HepG2 (cell line): ENCODE data around the gene MBNL3. TPM values are rescaled to one million over a fixed set of nuclear protein-coding genes. Genes with fewer than 3 reads are reported as not detected.
A peak's percentile ranks its signal among the peaks of the same experiment; 100 is the strongest.

Experiments
- AKAP8 ChIP-seq: sonication (generic); formaldehyde crosslinking; IDR thresholded peaks from 2 replicates; pipeline ENCODE4 v1.5.1; 2020; ENCODE audit warnings: mild to moderate bottlenecking, missing genetic modification reagents
- CREBL2 ChIP-seq: sonication (generic); formaldehyde crosslinking; IDR thresholded peaks from 2 replicates; pipeline ENCODE4 v1.8.1; 2023; ENCODE audit warnings: missing genetic modification reagents, mild to moderate bottlenecking, borderline replicate concordance
- DMTF1 ChIP-seq: sonication (generic); formaldehyde crosslinking; IDR thresholded peaks from 2 replicates; pipeline ENCODE4 v1.4.0; 2020; ENCODE audit warnings: mild to moderate bottlenecking, missing genetic modification reagents
- FOXM1 ChIP-seq: sonication (generic); formaldehyde crosslinking; IDR thresholded peaks from 2 replicates; pipeline ENCODE4 v1.5.0; 2020; ENCODE audit warnings: missing genetic modification reagents
- GMEB2 ChIP-seq: IDR thresholded peaks from 2 replicates; pipeline ENCODE4 v1.6.1; 2016; ENCODE audit warnings: missing biosample characterization, missing genetic modification reagents, low read depth
- HDAC2 ChIP-seq: sonication (generic); formaldehyde crosslinking; IDR thresholded peaks from 2 replicates; pipeline ENCODE4 v1.4.0; 2020; ENCODE audit warnings: missing genetic modification reagents
- HNRNPL ChIP-seq: fragments of 200-400 bp; formaldehyde crosslinking; IDR thresholded peaks from 2 replicates; pipeline ENCODE4 v1.6.1; 2017; ENCODE audit warnings: mild to moderate bottlenecking, low read depth, low read length
- KLF12 ChIP-seq: sonication (generic); formaldehyde crosslinking; IDR thresholded peaks from 2 replicates; pipeline ENCODE4 v1.4.0; 2020; ENCODE audit warnings: missing genetic modification reagents, borderline replicate concordance
- MBD4 ChIP-seq: IDR thresholded peaks from 2 replicates; pipeline ENCODE4 v1.6.1; 2012; ENCODE audit warnings: low read length, inconsistent platforms, borderline replicate concordance
- NFE2L2 ChIP-seq: fragments of 150-350 bp; IDR thresholded peaks from 2 replicates; pipeline ENCODE4 v1.6.1; 2014; ENCODE audit warnings: low read length
- ONECUT2 ChIP-seq: sonication (generic); formaldehyde crosslinking; IDR thresholded peaks from 2 replicates; pipeline ENCODE4 v1.4.0; 2020; ENCODE audit warnings: missing genetic modification reagents
- PAWR ChIP-seq: sonication (generic); formaldehyde crosslinking; IDR thresholded peaks from 2 replicates; pipeline ENCODE4 v1.4.0; 2020; ENCODE audit warnings: missing genetic modification reagents, mild to moderate bottlenecking, borderline replicate concordance
- PAX8 ChIP-seq: sonication (generic); formaldehyde crosslinking; IDR thresholded peaks from 2 replicates; pipeline ENCODE4 v1.8.0; 2022; ENCODE audit warnings: mild to moderate bottlenecking, missing genetic modification reagents, borderline replicate concordance
- PHB2 ChIP-seq: fragments of 450-650 bp; IDR thresholded peaks from 2 replicates; pipeline ENCODE4 v1.6.1; 2018; ENCODE audit not compliant: partially characterized antibody
- POLR2AphosphoS2 ChIP-seq: IDR thresholded peaks from 2 replicates; pipeline ENCODE4 v1.6.1; 2011; ENCODE audit warnings: low read depth, low read length, improper control_type of control experiment
- PTBP1 ChIP-seq: fragments of 200-400 bp; formaldehyde crosslinking; IDR thresholded peaks from 2 replicates; pipeline ENCODE4 v1.6.1; 2018; ENCODE audit warnings: low read length, low read depth; ENCODE audit not compliant: poor library complexity, severe bottlenecking
- SP4 ChIP-seq: sonication (generic); formaldehyde crosslinking; IDR thresholded peaks from 2 replicates; pipeline ENCODE4 v1.8.1; 2023; ENCODE audit warnings: mild to moderate bottlenecking, missing genetic modification reagents
- SSRP1 ChIP-seq: IDR thresholded peaks from 2 replicates; pipeline ENCODE4 v1.6.1; 2016; ENCODE audit warnings: control low read depth
- TBP ChIP-seq: sonication (generic); formaldehyde crosslinking; IDR thresholded peaks from 2 replicates; pipeline ENCODE4 v1.5.0; 2020; ENCODE audit warnings: missing genetic modification reagents
- TFDP2 ChIP-seq: sonication (generic); formaldehyde crosslinking; IDR thresholded peaks from 2 replicates; pipeline ENCODE4 v1.4.0; 2020; ENCODE audit warnings: missing genetic modification reagents
- THAP11 ChIP-seq: IDR thresholded peaks from 2 replicates; pipeline ENCODE4 v1.6.1; 2016; ENCODE audit warnings: missing biosample characterization, missing genetic modification reagents
- TOPORS ChIP-seq: sonication (generic); formaldehyde crosslinking; IDR thresholded peaks from 2 replicates; pipeline ENCODE4 v1.8.0; 2023; ENCODE audit warnings: mild to moderate bottlenecking, missing genetic modification reagents
- U2AF1 ChIP-seq: fragments of 200-400 bp; formaldehyde crosslinking; optimal IDR thresholded peaks from 2 replicates; pipeline ENCODE3; 2017; ENCODE audit warnings: mild to moderate bottlenecking, low read depth, low read length
- U2AF2 ChIP-seq: fragments of 200-400 bp; formaldehyde crosslinking; IDR thresholded peaks from 2 replicates; pipeline ENCODE4 v1.6.1; 2017; ENCODE audit warnings: low read depth, mild to moderate bottlenecking, low read length
- ZBTB42 ChIP-seq: sonication (generic); formaldehyde crosslinking; IDR thresholded peaks from 2 replicates; pipeline ENCODE4 v1.5.0; 2020; ENCODE audit warnings: mild to moderate bottlenecking, missing genetic modification reagents
- ZBTB7B ChIP-seq: sonication (generic); formaldehyde crosslinking; IDR thresholded peaks from 2 replicates; pipeline ENCODE4 v1.4.0; 2020; ENCODE audit warnings: missing genetic modification reagents
- ZC3H4 ChIP-seq: sonication (generic); formaldehyde crosslinking; IDR thresholded peaks from 2 replicates; pipeline ENCODE4 v1.4.0; 2020; ENCODE audit warnings: missing genetic modification reagents, borderline replicate concordance
- ZFP62 ChIP-seq: sonication (generic); formaldehyde crosslinking; IDR thresholded peaks from 2 replicates; pipeline ENCODE4 v1.4.0; 2020; ENCODE audit warnings: missing genetic modification reagents
- ZNF367 ChIP-seq: sonication (generic); formaldehyde crosslinking; IDR thresholded peaks from 2 replicates; pipeline ENCODE4 v1.4.0; 2020; ENCODE audit warnings: missing genetic modification reagents, borderline replicate concordance
- ZNF570 ChIP-seq: sonication (generic); formaldehyde crosslinking; IDR thresholded peaks from 2 replicates; pipeline ENCODE4 v1.4.0; 2020; ENCODE audit warnings: mild to moderate bottlenecking, missing genetic modification reagents, borderline replicate concordance
- ZNF749 ChIP-seq: sonication (generic); formaldehyde crosslinking; IDR thresholded peaks from 2 replicates; pipeline ENCODE4 v1.8.0; 2022; ENCODE audit warnings: mild to moderate bottlenecking, missing genetic modification reagents, moderate library complexity, borderline replicate concordance
- polyA plus RNA-seq, 8 experiments: library from polyadenylated mRNA; depleted of rRNA in 3 of 8; stranded (reverse) in 7 of 8; unstranded in 1 of 8; fragments of >200 nt; fragmentation: Illumina TruSeq in 4 of 8; extraction: Trizol in 4 of 8; gene quantifications; 2 replicates each; pipeline versions ENCODE4 v1.2.1 to v1.2.3, GENCODE V29; 2011 to 2016; ENCODE audit warnings: low read depth in 4 of 8, missing spikeins in 1 of 8, mixed read lengths in 1 of 8; ENCODE audit not compliant: insufficient read depth in 1 of 8
- total RNA-seq, 5 experiments: library from RNA; depleted of rRNA; stranded (reverse); fragments of >200 nt; fragmentation: Illumina TruSeq; extraction: Trizol; gene quantifications; 2 replicates each; pipeline ENCODE4 v1.2.3, GENCODE V29; 2016; ENCODE audit warnings: low read depth in 1 of 5

Gene MBNL3
- total and polyA plus RNA-seq, 2 of the 13 experiments (the other 11 are each of a cell fraction or from before 2014, with no cell fraction given) = 155 to 257 TPM

GRCh38 chrX:132331000-132331399 is 157.8 kb downstream of the MBNL3 start (continued):
- no peak for TF ChIP-seq ZNF570 (CRISPR knock-in tag)
- TF ChIP-seq ZNF367 (CRISPR knock-in tag) = no peak
- TF ChIP-seq KLF12 (CRISPR knock-in tag) = no peak
- TF ChIP-seq AKAP8 (CRISPR knock-in tag) = no peak
- peak; percentile 98 for TF ChIP-seq MBD4
- no peak for TF ChIP-seq SSRP1
- TF ChIP-seq HNRNPL = no peak
- TF ChIP-seq ZFP62 (CRISPR knock-in tag) = no peak
- TF ChIP-seq DMTF1 (CRISPR knock-in tag) = no peak
- TF ChIP-seq THAP11 = peak; percentile 50
- TF ChIP-seq FOXM1 (CRISPR knock-in tag) = no peak
- TF ChIP-seq HDAC2 (CRISPR knock-in tag) = peak; percentile 88
- no peak for TF ChIP-seq SP4
- TF ChIP-seq PAWR (CRISPR knock-in tag) = no peak
- no peak for TF ChIP-seq NFE2L2
- no peak for TF ChIP-seq U2AF1
- TF ChIP-seq U2AF2 = no peak
- TF ChIP-seq CREBL2 = no peak
- no peak for TF ChIP-seq PAX8 (CRISPR knock-in tag)
- TF ChIP-seq ZNF749 (CRISPR knock-in tag) = no peak
- TF ChIP-seq ZC3H4 (CRISPR knock-in tag) = no peak
- no peak for TF ChIP-seq ZBTB42 (CRISPR knock-in tag)
- TF ChIP-seq TBP (CRISPR knock-in tag) = no peak
- no peak for TF ChIP-seq GMEB2 (CRISPR knock-in tag)
- TF ChIP-seq PTBP1 = no peak
- no peak for TF ChIP-seq PHB2
- TF ChIP-seq TFDP2 (CRISPR knock-in tag) = no peak
- peak; percentile 39 for TF ChIP-seq ONECUT2 (CRISPR knock-in tag)
- no peak for TF ChIP-seq TOPORS (CRISPR knock-in tag)
- peak; percentile 91 for TF ChIP-seq ZBTB7B (CRISPR knock-in tag)
- TF ChIP-seq POLR2AphosphoS2 = no peak
